ENCODE data around the gene RNF123. TPM values are rescaled to one million over a fixed set of nuclear protein-coding genes. Genes with fewer than 3 reads are reported as not detected.
A peak's percentile ranks its signal among the peaks of the same experiment; 100 is the strongest.

RNF123 gene
- total and polyA plus RNA-seq, 2 donors (not counting 3 experiments of a cell fraction or from before 2014, with no cell fraction given), result 43.4 to 59.3 TPM

DNA sequence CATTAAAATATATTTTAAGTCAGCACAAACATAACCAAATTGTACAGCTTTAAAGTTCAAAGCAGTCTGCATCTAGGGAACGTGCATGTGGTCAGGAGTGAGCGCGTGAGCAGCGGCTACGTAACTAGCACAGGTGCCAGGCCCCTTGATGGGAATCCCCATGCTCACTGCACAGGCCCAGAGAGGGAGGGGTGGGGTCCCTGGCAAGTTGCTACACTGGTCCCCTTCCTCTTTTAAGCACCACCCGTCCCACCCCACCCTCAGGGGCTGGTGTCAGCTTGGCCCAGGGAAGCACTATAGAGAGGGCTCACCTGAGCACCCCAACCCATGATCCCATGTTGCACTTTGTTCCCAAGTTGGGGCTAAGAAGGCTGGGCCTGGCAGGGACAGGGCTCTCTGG lies 35.2 kb downstream of the RNF123 start:
- H3K9me3 ChIP-seq (replicated peaks; ENCODE audit: control insufficient read depth, insufficient read depth, low read length), result no peaks in the 10 kb centered on the region
- H3K36me3 ChIP-seq (ENCODE audit: control insufficient read depth in 2 of 2, extremely low read depth in 1 of 2, insufficient read depth in 2 of 2, low read length in 2 of 2), result peaks cover 6 to 43% of the 10 kb centered on the region in 2 experiments
- peak overlapping the region; percentile 48 for H3K4me2 ChIP-seq (ENCODE audit: insufficient read depth, low read length)
- peaks cover 13% of the 10 kb centered on the region for H3K79me2 ChIP-seq (ENCODE audit: control insufficient read depth, insufficient read depth, low read length)
- TF ChIP-seq CTCF (IDR thresholded peaks at IDR 0.05; ENCODE audit: extremely low read depth in 1 of 2, insufficient read depth in 1 of 2, low read depth in 1 of 2, low read length in 2 of 2), result no peak
- TF ChIP-seq MAX (IDR thresholded peaks at IDR 0.05; ENCODE audit: insufficient read depth, insufficient read length), result no peak
- TF ChIP-seq EZH2 (IDR thresholded peaks at IDR 0.05; ENCODE audit: borderline replicate concordance, low read depth, low read length, severe bottlenecking), result no peak
- no peak for TF ChIP-seq JUN (IDR thresholded peaks at IDR 0.05; ENCODE audit: borderline replicate concordance, insufficient read depth, insufficient read length, low read depth)
- TF ChIP-seq MYC (IDR thresholded peaks at IDR 0.05; ENCODE audit: low read depth, low read length), result no peak
- peak overlapping the region; percentile 98 for H3K9ac ChIP-seq (replicated peaks; ENCODE audit: extremely low read depth, insufficient read depth, low read length)
- H3K4me3 ChIP-seq (replicated peaks in 1 of 3; ENCODE audit: insufficient read depth in 1 of 3, low read depth in 1 of 3, low read length in 3 of 3), result peak overlapping the region in 2 of 3 experiments; percentile 37 to 54
- H2AFZ ChIP-seq (ENCODE audit: low read depth, low read length), result no peak overlapping the region
- intact Hi-C loops (cut with micrococcal nuclease) (loop anchor here (1.0 to 10.0 kb wide), 3 partner anchors 62 to 360 kb away; partner anchors contain the start of genes IP6K1 and RBM5), dilution Hi-C loops (cut with MboI; ENCODE audit: extremely low pct_ligation_motif_present, low sequenced_read_pairs) (no loop called here)
- ChIA-PET POLR2A (no interaction called here), CTCF (interaction anchor here (2.9 kb wide), 1 partner anchor 185 kb away, joined by 9 read pairs; no protein-coding TSS in a partner anchor)
- no TSS peak for BruUV-seq (replicated peaks)
- H3K4me1 ChIP-seq (ENCODE audit: control insufficient read depth, extremely low read depth, insufficient read depth, low read length), result peaks cover 12% of the 10 kb centered on the region
- no peak for DNase-seq (ENCODE audit: low read depth, low spot score)
- peak overlapping the region; percentile 67 for H3K27ac ChIP-seq (ENCODE audit: insufficient read depth, low read depth, low read length)
- H3K9me1 ChIP-seq (replicated peaks; ENCODE audit: control insufficient read depth, extremely low read depth, insufficient read depth, low read length), result no peaks in the 10 kb centered on the region
- FAIRE-seq, result no peak
- H3K27me3 ChIP-seq (ENCODE audit: control insufficient read depth in 2 of 2, insufficient read depth in 2 of 2, low read length in 2 of 2), result no peaks in the 10 kb centered on the region
- no peaks in the 10 kb centered on the region for H4K20me1 ChIP-seq (replicated peaks; ENCODE audit: control insufficient read depth, extremely low read depth, insufficient read depth, low read length)
